Measurements from ENCODE around the gene IL18RAP.

GRCh38 chr2:102499558-102499957, 76.6 kb downstream of the IL18RAP start:
- TF ChIP-seq CTCF (IDR thresholded peaks at IDR 0.05): no peak
- no peak for TF ChIP-seq EZH2phosphoT487 (IDR thresholded peaks at IDR 0.05)
- TF ChIP-seq EZH2 (IDR thresholded peaks at IDR 0.05): no peak

All from neural progenitor cell (in vitro differentiated cells).